HG02981 (cell line): ENCODE results near the gene NSUN6.

Source experiments
- ATAC-seq: cut with Tn5 transposase; IDR thresholded peaks from one replicate; pipeline ENCODE4 v1.9.1; 2021; ENCODE audit warnings: mild to moderate bottlenecking, moderate library complexity; ENCODE audit not compliant: unreplicated experiment

The NSUN6 gene

GRCh38 chr10:18651324-18652007 lies at the start of gene NSUN6:
Gene NSUN6 (minus strand): TSS chr10:18651587. CDS start chr10:18651203, 384 bp downstream.
- ATAC-seq, result peak; percentile 99

GRCh38 chr10:18699849-18700840 lies 48.8 kb upstream of the NSUN6 start:
- ATAC-seq, result no peak

GRCh38 chr10:18690541-18690940 lies 39.2 kb upstream of the NSUN6 start:
- no peak for ATAC-seq

- ATAC-seq, result no peak
Observed at GRCh38 chr10:18689498-18689897, 38.1 kb upstream of the NSUN6 start.

- no peak for ATAC-seq
Observed at GRCh38 chr10:18687706-18688105, 36.3 kb upstream of the NSUN6 start.

- ATAC-seq, result no peak
Observed at GRCh38 chr10:18687195-18687594, 35.8 kb upstream of the NSUN6 start.

GRCh38 chr10:18685555-18685954 lies 34.2 kb upstream of the NSUN6 start:
- no peak for ATAC-seq

- no peak for ATAC-seq
Observed at GRCh38 chr10:18684953-18685352, 33.6 kb upstream of the NSUN6 start.

- no peak for ATAC-seq
Observed at GRCh38 chr10:18684416-18684815, 33.0 kb upstream of the NSUN6 start.

GRCh38 chr10:18683427-18683826 lies 32.0 kb upstream of the NSUN6 start:
- ATAC-seq, result no peak

GRCh38 chr10:18681971-18682411 lies 30.6 kb upstream of the NSUN6 start:
- no peak for ATAC-seq

GRCh38 chr10:18681366-18681765 lies 30.0 kb upstream of the NSUN6 start:
- no peak for ATAC-seq

- no peak for ATAC-seq
Observed at GRCh38 chr10:18680754-18681153, 29.4 kb upstream of the NSUN6 start.

- ATAC-seq, result no peak
Observed at GRCh38 chr10:18675086-18675801, 23.9 kb upstream of the NSUN6 start.

GRCh38 chr10:18668026-18668425 lies 16.6 kb upstream of the NSUN6 start:
- no peak for ATAC-seq

GRCh38 chr10:18666810-18667209 lies 15.4 kb upstream of the NSUN6 start:
- no peak for ATAC-seq

GRCh38 chr10:18665815-18666558 lies 14.6 kb upstream of the NSUN6 start:
- ATAC-seq, result no peak

GRCh38 chr10:18664841-18665478 lies 13.6 kb upstream of the NSUN6 start:
- ATAC-seq, result no peak

GRCh38 chr10:18660816-18661431 lies 9.5 kb upstream of the NSUN6 start:
- no peak for ATAC-seq
